PC-9 (cell line): Measurements from ENCODE around the gene UBE3C. TPM values are rescaled to one million over a fixed set of nuclear protein-coding genes. Genes with fewer than 3 reads are reported as not detected.

Experiments used
- BruUV-seq: library from RNA; stranded (reverse); fragments of 400-500 nt; replicated peaks from 2 replicates; lab custom pipeline; 2021; lab: Mats Ljungman, UMichigan
- CTCF ChIA-PET: fragments of 300-600 bp; sonication (Branson Sonifier 250); formaldehyde crosslinking; loops from one replicate; lab custom pipeline; 2022; ENCODE audit warnings: antibody characterized with exemption; lab: Charles Lee
- POLR2A ChIA-PET: fragments of 300-600 bp; sonication (Branson Sonifier 250); formaldehyde crosslinking; loops from one replicate; lab custom pipeline; 2022; ENCODE audit warnings: antibody characterized with exemption; ENCODE audit not compliant: unreplicated experiment; lab: Charles Lee
- DNase-seq, 2 experiments: peaks; one replicate each; pipeline versions ENCODE4 v3.0.0 to v3.0.0-alpha.2; 2015 to 2022; ENCODE audit warnings: mixed read lengths in 1 of 2
- H2AFZ ChIP-seq: fragments of 200-600 bp; sonication (generic); 2 replicates; pipeline ENCODE4 v1.8.1; 2017; ENCODE audit warnings: antibody characterized with exemption
- H3F3A ChIP-seq: fragments of 200-600 bp; sonication (generic); 2 replicates; pipeline ENCODE4 v1.8.1; 2017; ENCODE audit warnings: antibody characterized with exemption, mild to moderate bottlenecking, low read depth; ENCODE audit not compliant: insufficient read depth
- H3K27ac ChIP-seq: fragments of 200-600 bp; sonication (generic); 2 replicates; pipeline ENCODE4 v1.6.1; 2016; ENCODE audit warnings: mixed run types
- H3K27me3 ChIP-seq: fragments of 200-600 bp; sonication (generic); 2 replicates; pipeline ENCODE4 v1.6.1; 2016; ENCODE audit warnings: low read depth, mixed run types; ENCODE audit not compliant: insufficient read depth
- H3K36me3 ChIP-seq: fragments of 200-600 bp; sonication (generic); 2 replicates; pipeline ENCODE4 v1.6.1; 2016; ENCODE audit warnings: low read depth, mixed run types
- H3K4me1 ChIP-seq: fragments of 200-600 bp; sonication (generic); replicated peaks from 2 replicates; pipeline ENCODE4 v1.6.1; 2016; ENCODE audit warnings: mixed run types; ENCODE audit not compliant: insufficient read depth
- H3K4me2 ChIP-seq: fragments of 200-600 bp; sonication (generic); 2 replicates; pipeline ENCODE4 v1.6.1; 2017; ENCODE audit warnings: mixed run types
- H3K4me3 ChIP-seq: fragments of 200-600 bp; sonication (generic); 2 replicates; pipeline ENCODE4 v1.6.1; 2016; ENCODE audit warnings: mixed run types
- H3K79me2 ChIP-seq: fragments of 200-600 bp; sonication (generic); 2 replicates; pipeline ENCODE4 v1.6.1; 2017; ENCODE audit warnings: low read depth, mixed run types
- H3K9me2 ChIP-seq: fragments of 200-600 bp; sonication (generic); 2 replicates; pipeline ENCODE4 v1.8.1; 2017; ENCODE audit warnings: mild to moderate bottlenecking; ENCODE audit not compliant: insufficient read depth
- H3K9me3 ChIP-seq: fragments of 200-600 bp; sonication (generic); 2 replicates; pipeline ENCODE4 v1.8.1; 2016; ENCODE audit warnings: low read depth; ENCODE audit not compliant: insufficient read depth
- H4K20me1 ChIP-seq: fragments of 200-600 bp; sonication (generic); 2 replicates; pipeline ENCODE4 v1.8.1; 2017; ENCODE audit not compliant: insufficient read depth
- EZH2 ChIP-seq: fragments of 200-600 bp; sonication (generic); IDR thresholded peaks from 2 replicates; pipeline ENCODE4 v1.8.0; 2017; ENCODE audit warnings: antibody characterized with exemption, low read depth
- intact Hi-C: fragments of 100-400 bp; cut with micrococcal nuclease; formaldehyde crosslinking; loops from one replicate; pipeline ENCODE4 v1.10.0; 2022; ENCODE audit not compliant: unreplicated experiment
- total RNA-seq: library from RNA; stranded (reverse); gene quantifications from 2 replicates; pipeline ENCODE4 v1.2.3, GENCODE V29; 2021
- TF ChIP-seq, protein P1 (sequence below): fragments of 200-600 bp; sonication (generic); conservative IDR thresholded peaks from 2 replicates; pipeline ENCODE4 v1.6.1; 2017; ENCODE audit warnings: mixed run types, antibody characterized with exemption, mild to moderate bottlenecking, moderate library complexity

Gene UBE3C
- total RNA-seq, 1 experiment from 2014 or later: 77.6 TPM

DNA sequence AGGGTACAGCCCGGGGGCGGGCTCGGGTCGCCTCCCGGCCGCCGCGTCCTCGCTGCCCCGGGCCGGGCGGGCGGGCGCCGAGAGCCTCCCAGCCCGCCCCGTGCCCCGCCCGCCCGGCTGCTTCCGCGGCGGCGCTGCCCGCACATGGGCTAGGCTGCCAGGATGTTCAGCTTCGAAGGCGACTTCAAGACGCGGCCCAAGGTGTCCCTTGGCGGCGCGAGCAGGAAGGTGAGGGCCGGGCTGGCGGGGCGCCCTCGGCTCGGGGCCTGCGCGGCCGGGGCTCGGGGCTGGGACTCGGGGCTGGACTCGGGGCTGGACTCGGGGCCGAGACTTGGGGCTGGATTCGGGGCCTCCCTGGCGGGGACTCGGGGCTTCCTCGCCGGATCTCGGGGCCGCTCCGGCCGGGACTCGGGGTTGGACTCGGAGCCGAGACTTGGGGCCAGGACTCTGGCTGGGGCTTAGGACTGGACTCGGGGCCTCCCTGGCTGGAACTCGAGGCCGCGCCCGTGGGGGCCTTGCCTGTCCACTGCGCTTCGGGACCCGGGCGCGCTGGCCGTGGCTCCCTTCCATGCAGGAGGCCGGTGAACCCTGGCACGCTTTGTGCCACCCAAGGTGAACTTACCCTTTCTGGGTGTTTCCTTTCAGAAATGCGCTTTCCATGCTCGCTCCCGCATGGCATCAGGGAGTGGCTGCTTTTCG is 534 bp downstream of the UBE3C start:
- Histone ChIP-seq H3K36me3 (peaks cover 33% of the 10 kb centered on the region), H3K9me2 (no peaks in the 10 kb centered on the region), H3F3A (peaks cover 30% of the 10 kb centered on the region), H2AFZ (peak overlapping the region; percentile 70), H3K9me3 (no peaks in the 10 kb centered on the region), H3K4me1 (peaks cover 29% of the 10 kb centered on the region), H3K27me3 (no peaks in the 10 kb centered on the region), H3K27ac (peak overlapping the region; percentile 88), H3K79me2 (peaks cover 51% of the 10 kb centered on the region), H4K20me1 (peaks cover 44% of the 10 kb centered on the region), H3K4me3 (peak overlapping the region; percentile 76), H3K4me2 (peak overlapping the region; percentile 94)
- ChIA-PET POLR2A (interaction anchor here (0.7 kb wide), 1 partner anchor 391 kb away, joined by 3 read pairs; no protein-coding TSS in a partner anchor), CTCF (no interaction called here)
- TF ChIP-seq, protein P1, sequence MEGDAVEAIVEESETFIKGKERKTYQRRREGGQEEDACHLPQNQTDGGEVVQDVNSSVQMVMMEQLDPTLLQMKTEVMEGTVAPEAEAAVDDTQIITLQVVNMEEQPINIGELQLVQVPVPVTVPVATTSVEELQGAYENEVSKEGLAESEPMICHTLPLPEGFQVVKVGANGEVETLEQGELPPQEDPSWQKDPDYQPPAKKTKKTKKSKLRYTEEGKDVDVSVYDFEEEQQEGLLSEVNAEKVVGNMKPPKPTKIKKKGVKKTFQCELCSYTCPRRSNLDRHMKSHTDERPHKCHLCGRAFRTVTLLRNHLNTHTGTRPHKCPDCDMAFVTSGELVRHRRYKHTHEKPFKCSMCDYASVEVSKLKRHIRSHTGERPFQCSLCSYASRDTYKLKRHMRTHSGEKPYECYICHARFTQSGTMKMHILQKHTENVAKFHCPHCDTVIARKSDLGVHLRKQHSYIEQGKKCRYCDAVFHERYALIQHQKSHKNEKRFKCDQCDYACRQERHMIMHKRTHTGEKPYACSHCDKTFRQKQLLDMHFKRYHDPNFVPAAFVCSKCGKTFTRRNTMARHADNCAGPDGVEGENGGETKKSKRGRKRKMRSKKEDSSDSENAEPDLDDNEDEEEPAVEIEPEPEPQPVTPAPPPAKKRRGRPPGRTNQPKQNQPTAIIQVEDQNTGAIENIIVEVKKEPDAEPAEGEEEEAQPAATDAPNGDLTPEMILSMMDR: no peak
- TF ChIP-seq EZH2: no peak
- DNase-seq: peak in 1 of 2 experiments; percentile 55
- no TSS peak for BruUV-seq
- intact Hi-C loops: loop anchor here (5.0 to 10.0 kb wide), 3 partner anchors 124 to 1334 kb away; partner anchors contain the start of gene MNX1

DNA sequence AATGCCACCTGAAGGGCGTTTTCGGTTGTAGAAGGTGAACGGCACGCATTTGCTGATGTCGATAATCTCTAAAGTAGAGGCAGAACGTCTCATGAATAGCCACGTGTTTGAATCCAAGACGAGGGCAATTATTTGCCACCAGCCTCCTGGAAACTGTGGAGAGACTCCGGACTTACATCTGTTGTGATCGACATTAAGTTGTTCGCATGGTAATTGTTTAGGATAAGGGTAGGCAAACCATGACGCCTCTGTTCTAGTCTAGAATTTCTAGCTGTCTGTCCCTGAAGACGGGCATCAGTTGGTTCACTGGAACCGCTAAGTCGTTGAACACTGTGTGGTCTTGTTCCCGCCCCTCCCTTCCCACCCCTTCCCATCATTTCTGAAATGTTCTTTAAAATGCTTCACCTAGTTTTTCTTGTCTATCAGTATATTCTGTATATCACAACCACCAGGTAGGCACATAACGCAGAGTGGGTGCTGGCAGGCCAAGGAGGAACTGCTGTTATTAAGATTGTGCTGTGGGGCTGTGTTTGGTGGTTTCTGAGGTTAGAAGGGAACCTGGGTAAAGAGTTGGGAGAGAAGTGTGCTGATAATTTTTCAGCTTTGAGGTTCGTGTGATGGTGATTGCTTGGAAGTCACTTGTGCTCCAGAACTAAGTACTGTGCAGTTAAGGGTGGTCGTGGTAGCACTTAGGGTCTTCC is 1.2 kb downstream of the UBE3C start:
- H2AFZ ChIP-seq: peak overlapping the region; percentile 70

DNA sequence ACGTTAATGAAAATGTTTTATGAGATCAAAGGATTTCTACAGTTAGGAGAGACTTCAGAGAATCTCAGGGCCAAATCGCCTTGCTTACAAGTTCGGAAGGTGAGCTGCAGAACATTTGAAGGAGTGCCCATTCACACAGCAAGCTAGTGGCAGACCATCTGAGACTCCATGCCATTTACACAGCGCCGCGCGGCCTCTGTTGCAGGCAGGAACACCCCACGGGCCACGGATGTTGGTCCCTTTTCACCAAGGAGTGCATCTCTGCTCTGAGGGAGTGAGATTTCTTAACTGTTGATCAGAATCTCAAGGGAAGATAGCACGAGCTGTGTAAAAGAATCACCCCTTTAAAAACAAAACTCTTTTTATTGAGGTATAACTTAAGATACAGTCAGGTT is 1.8 kb downstream of the UBE3C start:
- Histone ChIP-seq H3K9me2 (no peaks in the 10 kb centered on the region), H3K4me1 (peaks cover 29% of the 10 kb centered on the region), H3K36me3 (peaks cover 39% of the 10 kb centered on the region), H3K27me3 (no peaks in the 10 kb centered on the region), H3K9me3 (no peaks in the 10 kb centered on the region), H4K20me1 (peaks cover 56% of the 10 kb centered on the region), H3K4me3 (peak overlapping the region; percentile 76), H3K27ac (0 out of 2 replicates have a peak overlapping the region, but pooled peaks have one; percentile 88), H3F3A (peaks cover 30% of the 10 kb centered on the region), H3K4me2 (peak overlapping the region; percentile 94), H2AFZ (no peak overlapping the region), H3K79me2 (peaks cover 64% of the 10 kb centered on the region)
- no peak for DNase-seq
- TF ChIP-seq EZH2: no peak
- TF ChIP-seq, protein P1: no peak
- ChIA-PET POLR2A (interaction anchor here (0.5 kb wide), 1 partner anchor 9 kb away, joined by 3 read pairs; no protein-coding TSS in a partner anchor), CTCF (no interaction called here)
- intact Hi-C loops: no loop called here
- TSS peak; percentile 41 for BruUV-seq

More for the DNA sequence above, 1.2 kb downstream of the UBE3C start:
- peaks cover 30% of the 10 kb centered on the region for H3F3A ChIP-seq
- intact Hi-C loops: loop anchor here (5.0 to 10.0 kb wide), 3 partner anchors 125 to 1335 kb away; partner anchors contain the start of gene MNX1
- no peaks in the 10 kb centered on the region for H3K9me3 ChIP-seq
- H4K20me1 ChIP-seq: peaks cover 51% of the 10 kb centered on the region
- peak overlapping the region; percentile 94 for H3K4me2 ChIP-seq
- H3K9me2 ChIP-seq: no peaks in the 10 kb centered on the region
- peak overlapping the region; percentile 88 for H3K27ac ChIP-seq
- peak in 1 of 2 experiments; percentile 50 for DNase-seq
- H3K79me2 ChIP-seq: peaks cover 58% of the 10 kb centered on the region
- POLR2A ChIA-PET: interaction anchor here (0.5 kb wide), 1 partner anchor 9 kb away, joined by 3 read pairs; no protein-coding TSS in a partner anchor
- no peaks in the 10 kb centered on the region for H3K27me3 ChIP-seq
- peaks cover 39% of the 10 kb centered on the region for H3K36me3 ChIP-seq
- peaks cover 29% of the 10 kb centered on the region for H3K4me1 ChIP-seq
- CTCF ChIA-PET: no interaction called here
- BruUV-seq: no TSS peak
- no peak for TF ChIP-seq EZH2
- TF ChIP-seq, protein P1: no peak
- H3K4me3 ChIP-seq: peak overlapping the region; percentile 76
